Measurements from ENCODE around the gene DGKB. TPM values are rescaled to one million over a fixed set of nuclear protein-coding genes. Genes with fewer than 3 reads are reported as not detected.

The DGKB gene
- total RNA-seq, 1 experiment from 2014 or later = 0.48 TPM

- H3K36me3 ChIP-seq (ENCODE audit: low read depth) = no peaks in the 10 kb centered on the region
- no peaks in the 10 kb centered on the region for H3K4me1 ChIP-seq (replicated peaks; ENCODE audit: insufficient read depth)
- TF ChIP-seq CTCF (conservative IDR thresholded peaks at IDR 0.05) (no peak), EZH2 (IDR thresholded peaks at IDR 0.05; ENCODE audit: low read depth) (no peak)
- no peaks in the 10 kb centered on the region for H3K27me3 ChIP-seq (ENCODE audit: insufficient read depth, low read depth)
- H3K4me3 ChIP-seq = no peak overlapping the region
- no peak overlapping the region; the same call in 1 of the 2 replicates for H2AFZ ChIP-seq
- BruUV-seq (replicated peaks) = no TSS peak
- no peak overlapping the region for H3K27ac ChIP-seq
- no peak overlapping the region for H3K4me2 ChIP-seq
- intact Hi-C loops (cut with micrococcal nuclease; ENCODE audit: unreplicated experiment) = no loop called here
- DNase-seq = no peak
- H3K79me2 ChIP-seq (ENCODE audit: low read depth) = no peaks in the 10 kb centered on the region
- no peaks in the 10 kb centered on the region for H3K9me3 ChIP-seq (ENCODE audit: insufficient read depth, low read depth)
- ChIA-PET CTCF (no interaction called here), POLR2A (ENCODE audit: unreplicated experiment) (no interaction called here)
- H3F3A ChIP-seq (ENCODE audit: insufficient read depth, low read depth) = no peaks in the 10 kb centered on the region
- H3K9me2 ChIP-seq (ENCODE audit: insufficient read depth) = no peaks in the 10 kb centered on the region
- no peaks in the 10 kb centered on the region for H4K20me1 ChIP-seq (ENCODE audit: insufficient read depth)
These were observed 507.8 kb downstream of the DGKB start for GRCh38 chr7:14394786-14395185.

GRCh38 chr7:14389595-14389994, 513.0 kb downstream of the DGKB start:
- no peaks in the 10 kb centered on the region for H3K4me1 ChIP-seq (replicated peaks; ENCODE audit: insufficient read depth)
- no peaks in the 10 kb centered on the region for H3K79me2 ChIP-seq (ENCODE audit: low read depth)
- H3K36me3 ChIP-seq (ENCODE audit: low read depth) = no peaks in the 10 kb centered on the region
- no TSS peak for BruUV-seq (replicated peaks)
- CTCF ChIA-PET = no interaction called here
- POLR2A ChIA-PET (ENCODE audit: unreplicated experiment) = no interaction called here
- no peak for DNase-seq
- H3K27me3 ChIP-seq (ENCODE audit: insufficient read depth, low read depth) = no peaks in the 10 kb centered on the region
- no peak overlapping the region for H3K4me2 ChIP-seq
- no peaks in the 10 kb centered on the region for H3F3A ChIP-seq (ENCODE audit: insufficient read depth, low read depth)
- intact Hi-C loops (cut with micrococcal nuclease; ENCODE audit: unreplicated experiment) = no loop called here
- no peaks in the 10 kb centered on the region for H3K9me3 ChIP-seq (ENCODE audit: insufficient read depth, low read depth)
- no peak overlapping the region for H3K4me3 ChIP-seq
- no peaks in the 10 kb centered on the region for H4K20me1 ChIP-seq (ENCODE audit: insufficient read depth)
- H3K9me2 ChIP-seq (ENCODE audit: insufficient read depth) = no peaks in the 10 kb centered on the region; the same call in 1 of the 2 replicates
- no peak for TF ChIP-seq EZH2 (IDR thresholded peaks at IDR 0.05; ENCODE audit: low read depth)
- no peak for TF ChIP-seq CTCF (conservative IDR thresholded peaks at IDR 0.05)
- H2AFZ ChIP-seq = no peak overlapping the region
- no peak overlapping the region for H3K27ac ChIP-seq

DNA sequence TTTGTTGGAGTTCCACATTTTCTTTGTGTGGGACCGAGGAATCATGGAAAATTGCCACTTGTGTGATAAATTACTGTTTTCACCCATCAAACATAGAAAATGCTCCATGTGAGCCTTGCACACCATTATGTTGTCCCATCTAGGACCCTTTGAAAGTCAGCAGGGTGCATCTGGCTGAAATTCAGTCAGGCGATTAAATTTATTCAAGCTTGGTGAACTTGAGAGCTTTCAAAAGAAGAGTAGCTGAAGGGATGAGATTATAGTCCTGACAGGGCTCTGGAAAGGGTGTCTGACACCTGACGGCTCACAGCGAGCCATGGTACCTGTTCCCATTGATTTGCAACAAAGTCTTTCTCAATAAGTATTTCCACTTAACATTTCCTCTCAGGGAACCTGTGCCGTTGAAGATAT, 513.4 kb downstream of the DGKB start:
- ChIA-PET POLR2A (ENCODE audit: unreplicated experiment) (no interaction called here), CTCF (no interaction called here)
- Histone ChIP-seq H3F3A (ENCODE audit: insufficient read depth, low read depth) (no peaks in the 10 kb centered on the region), H3K79me2 (ENCODE audit: low read depth) (no peaks in the 10 kb centered on the region), H3K9me2 (ENCODE audit: insufficient read depth) (no peaks in the 10 kb centered on the region; the same call in 1 of the 2 replicates), H3K9me3 (ENCODE audit: insufficient read depth, low read depth) (no peaks in the 10 kb centered on the region), H3K27me3 (ENCODE audit: insufficient read depth, low read depth) (no peaks in the 10 kb centered on the region), H3K4me2 (no peak overlapping the region), H4K20me1 (ENCODE audit: insufficient read depth) (no peaks in the 10 kb centered on the region), H2AFZ (no peak overlapping the region), H3K4me1 (replicated peaks; ENCODE audit: insufficient read depth) (no peaks in the 10 kb centered on the region), H3K4me3 (no peak overlapping the region), H3K36me3 (ENCODE audit: low read depth) (no peaks in the 10 kb centered on the region), H3K27ac (no peak overlapping the region)
- no TSS peak for BruUV-seq (replicated peaks)
- intact Hi-C loops (cut with micrococcal nuclease; ENCODE audit: unreplicated experiment) = no loop called here
- no peak for TF ChIP-seq CTCF (conservative IDR thresholded peaks at IDR 0.05)
- no peak for DNase-seq

All from PC-9 (cell line).